ENCODE measurements around the gene PDE1C.
"Not testable (repeated sequence)": the region's sequence is repeated elsewhere in the genome, so short reads cannot be mapped to it uniquely, and the experiment has no call there.

Gene PDE1C

DNA sequence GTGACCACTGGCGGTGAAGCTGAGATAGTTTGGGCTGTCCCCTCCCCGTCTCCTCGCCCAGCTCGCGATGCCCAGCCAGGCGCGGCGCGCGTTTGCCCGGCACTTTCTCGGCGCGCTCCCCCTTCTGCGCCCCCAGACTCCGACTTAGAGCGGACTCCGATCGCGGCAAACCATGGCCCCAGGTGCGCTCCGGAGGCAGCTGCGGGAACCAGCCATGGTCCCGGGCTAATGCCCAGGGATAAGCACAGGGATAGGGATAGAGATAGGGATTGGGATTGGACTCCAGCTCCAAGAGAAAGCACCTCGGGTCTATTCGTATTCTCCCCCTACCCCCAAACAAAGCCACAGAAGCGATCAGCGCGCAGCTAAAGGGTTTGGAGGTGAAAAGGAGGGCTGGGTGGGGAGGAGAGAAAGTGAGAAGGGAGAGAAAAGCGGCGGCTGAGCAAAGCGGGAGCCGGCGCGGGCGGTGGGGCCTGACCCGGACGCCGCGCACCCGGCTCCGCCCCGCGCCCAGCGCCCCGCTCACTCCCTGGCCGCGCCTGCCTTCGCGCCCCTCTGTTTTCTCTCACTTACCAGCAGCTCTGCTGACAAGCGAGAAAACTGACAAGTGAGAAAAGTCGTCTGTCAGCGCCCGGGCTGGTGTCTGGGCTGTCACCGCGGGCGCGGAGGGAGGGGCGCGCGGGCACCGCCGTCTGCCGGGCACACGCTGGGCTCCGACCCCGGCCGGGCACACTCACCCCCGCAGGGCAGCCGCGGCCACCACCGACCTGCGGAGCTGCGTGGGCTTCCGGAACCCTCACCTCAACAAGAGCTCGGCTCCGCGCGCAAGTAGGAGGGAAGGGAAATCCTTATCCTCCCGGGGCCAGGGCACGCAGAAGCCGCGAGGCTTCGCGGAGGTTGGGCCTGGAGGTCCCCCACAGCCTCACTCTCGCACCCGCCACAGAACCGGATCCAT lies at the start of gene PDE1C:
Gene PDE1C (minus strand): TSS at position 2 of the 955 bp plus-strand sequence.
- DNase-seq = no peak

DNA sequence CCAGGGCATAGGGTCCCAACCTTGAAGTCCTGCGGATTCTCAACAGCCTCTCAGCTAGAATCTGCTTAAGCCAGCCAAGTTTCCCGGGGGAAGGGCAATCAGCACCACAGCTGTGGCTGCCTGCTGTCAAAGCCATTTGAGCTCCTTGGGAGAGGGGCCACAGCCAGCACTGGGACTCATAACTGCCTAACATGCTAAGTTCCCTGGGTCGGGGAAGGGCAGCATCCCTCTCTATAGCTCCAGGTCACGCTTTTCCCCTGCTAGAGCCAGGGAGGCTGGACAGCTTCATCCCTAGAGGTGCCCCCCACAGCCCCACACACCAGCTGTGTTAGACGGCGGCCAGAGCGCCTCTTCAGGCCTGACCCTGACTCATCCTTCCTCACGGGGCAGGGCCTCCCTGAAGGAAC lies 49.6 kb upstream of the PDE1C start:
- DNase-seq = no peak

DNA sequence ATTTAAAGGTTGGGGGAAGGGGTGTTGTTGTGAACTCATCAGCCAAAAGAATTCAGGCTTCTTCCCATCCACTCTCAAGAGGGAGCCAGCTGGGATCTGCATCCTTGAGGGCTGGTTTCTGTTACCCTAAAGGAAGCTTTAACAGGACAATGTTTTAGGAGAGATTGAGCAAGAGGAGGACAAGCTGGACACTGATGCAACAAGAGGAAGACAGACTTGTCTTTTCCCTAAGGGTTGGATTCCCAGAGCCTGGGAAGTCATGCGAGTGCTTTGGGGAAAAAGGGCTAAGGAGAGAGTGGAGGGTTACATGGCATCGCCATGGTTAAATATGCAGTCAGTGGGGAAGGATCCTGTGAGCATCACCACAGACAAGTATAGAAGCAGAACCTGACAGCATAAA lies 47.6 kb upstream of the PDE1C start:
- DNase-seq = no peak

DNA sequence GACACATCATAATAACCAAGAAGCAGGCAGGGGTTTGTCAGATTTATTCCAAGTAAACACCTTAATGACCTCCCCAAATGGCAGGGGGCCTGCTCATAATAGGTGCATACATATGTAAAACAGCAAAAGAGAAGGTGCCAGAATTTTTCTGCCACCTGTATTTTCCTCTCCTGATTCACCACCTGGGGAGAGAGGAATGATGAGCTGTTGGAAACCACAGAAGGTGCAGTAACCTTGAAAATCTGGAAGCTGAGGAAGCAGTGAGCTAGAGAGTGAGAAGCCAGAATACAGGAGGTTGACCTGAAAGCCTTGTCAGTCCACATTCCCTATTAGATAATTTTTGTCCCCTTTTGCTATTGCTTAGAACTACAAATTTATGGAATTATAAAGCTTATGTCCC lies 46.2 kb upstream of the PDE1C start:
- DNase-seq = no peak

DNA sequence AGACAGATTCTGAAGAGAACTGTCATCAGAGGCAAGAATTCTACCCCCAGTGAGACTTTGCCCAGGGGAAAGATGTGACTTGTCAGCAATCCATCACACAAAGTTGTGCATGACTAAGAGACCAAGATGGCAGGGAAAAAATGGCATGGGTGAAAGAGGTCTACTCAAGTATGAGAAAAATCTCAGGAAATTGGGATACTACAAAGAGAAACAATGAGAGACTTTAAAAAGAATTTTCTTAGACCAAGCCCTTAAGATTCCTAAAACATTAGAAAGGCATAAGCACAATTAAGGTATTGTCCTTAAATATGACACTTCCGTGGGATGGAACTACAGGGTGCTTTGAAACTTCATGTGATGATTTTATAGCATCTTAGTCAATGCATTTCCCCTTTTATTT lies 45.6 kb upstream of the PDE1C start:
- no peak for DNase-seq

DNA sequence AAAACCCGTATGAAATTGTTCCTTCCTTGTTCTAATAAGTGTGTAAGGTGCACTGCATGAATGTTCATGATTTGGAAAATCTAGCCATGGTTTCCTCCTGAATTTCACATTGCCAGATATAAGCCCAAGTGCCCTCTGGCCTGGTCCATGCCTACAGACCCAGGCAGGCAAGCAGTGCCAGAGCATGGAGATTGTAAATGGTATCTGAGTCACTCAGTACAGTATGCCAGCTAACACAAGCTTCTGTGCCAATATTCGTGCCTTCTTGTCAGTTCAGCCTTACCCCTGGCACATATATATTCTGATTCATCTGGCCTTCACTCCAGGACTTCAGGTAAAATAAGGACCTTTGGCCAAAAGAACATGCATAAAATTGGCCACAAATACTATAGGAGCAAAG lies 38.4 kb upstream of the PDE1C start:
- DNase-seq = no peak

DNA sequence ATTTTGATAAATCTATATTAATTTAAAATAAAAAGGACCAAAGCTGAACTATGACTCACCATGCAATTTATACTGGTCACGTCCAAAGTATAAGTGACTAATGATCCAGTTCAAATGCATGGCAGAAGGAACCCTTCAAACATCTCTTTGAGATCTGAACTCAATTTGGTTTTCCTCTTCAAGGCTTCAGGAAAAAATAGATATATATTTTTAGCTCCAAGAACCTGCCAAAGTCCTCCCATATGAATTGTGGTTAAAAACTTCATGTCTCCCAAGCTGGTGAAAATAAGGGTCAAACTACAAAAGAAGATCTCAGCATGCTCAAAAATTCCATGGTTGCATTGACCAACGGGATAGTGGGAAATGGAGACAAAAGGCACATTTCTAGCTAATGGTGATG lies 34.6 kb upstream of the PDE1C start:
- DNase-seq = no peak

DNA sequence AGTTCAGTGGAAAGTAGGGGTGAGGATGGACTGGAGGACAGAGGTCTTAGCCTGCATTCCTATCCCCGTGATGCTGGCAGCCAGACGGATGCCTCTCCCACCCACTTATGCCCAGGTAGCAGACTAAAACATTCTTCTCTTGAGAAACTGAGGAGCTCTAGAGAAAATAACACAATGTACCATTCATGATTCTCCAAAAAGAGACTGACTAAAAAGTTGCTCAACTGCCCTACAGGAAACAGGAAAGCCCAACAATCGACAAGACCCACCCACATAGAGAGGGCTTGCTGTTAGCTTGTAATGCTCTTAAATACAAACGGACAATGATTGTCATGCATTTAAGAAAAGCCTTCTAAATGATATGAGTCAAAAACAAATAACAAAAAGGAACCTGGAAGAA lies 33.2 kb upstream of the PDE1C start:
- DNase-seq = no peak

DNA sequence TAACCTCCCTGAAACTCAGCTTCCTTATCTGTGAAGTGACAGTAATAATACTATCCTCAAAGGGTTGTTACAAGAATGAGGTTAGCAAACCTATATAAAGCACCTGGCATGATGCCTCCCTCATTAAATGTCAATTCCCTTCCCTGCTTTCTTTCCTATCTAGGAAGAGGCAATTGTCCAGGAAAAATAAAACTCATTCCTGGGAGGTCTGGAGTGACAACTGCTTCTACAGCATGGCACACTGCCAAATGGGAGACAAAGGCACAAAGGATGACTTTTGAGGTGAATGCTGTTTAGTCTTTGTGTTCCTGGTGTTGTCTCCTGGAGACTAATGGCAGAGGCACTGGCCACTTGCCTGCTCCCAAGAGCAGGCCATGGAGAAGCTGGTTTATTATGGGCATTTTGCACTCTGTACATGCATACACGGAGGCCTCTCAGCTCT lies 32.2 kb upstream of the PDE1C start:
- DNase-seq = no peak

DNA sequence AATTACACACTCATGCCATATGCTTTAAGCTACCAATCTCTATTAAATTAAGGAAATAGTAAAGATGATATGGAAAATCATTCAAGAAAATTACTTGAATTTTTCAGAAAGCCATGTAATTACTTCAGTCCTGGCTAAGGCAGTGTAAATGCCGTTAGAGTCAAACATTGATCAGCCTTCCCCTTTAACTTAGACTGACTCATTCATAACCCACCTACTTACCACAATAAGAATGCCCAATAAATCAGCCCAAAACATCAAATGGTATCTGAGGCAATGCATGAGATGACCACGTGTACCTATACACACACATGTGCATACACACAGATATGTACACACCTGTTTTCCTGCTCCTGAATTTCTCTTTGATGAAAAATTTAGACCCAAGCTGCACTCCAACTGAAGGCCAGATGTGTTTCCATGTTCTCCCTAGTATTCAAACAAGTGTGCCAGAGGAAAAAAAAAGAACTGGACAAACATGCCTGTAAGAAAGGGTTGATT lies 30.2 kb upstream of the PDE1C start:
- DNase-seq = no peak

DNA sequence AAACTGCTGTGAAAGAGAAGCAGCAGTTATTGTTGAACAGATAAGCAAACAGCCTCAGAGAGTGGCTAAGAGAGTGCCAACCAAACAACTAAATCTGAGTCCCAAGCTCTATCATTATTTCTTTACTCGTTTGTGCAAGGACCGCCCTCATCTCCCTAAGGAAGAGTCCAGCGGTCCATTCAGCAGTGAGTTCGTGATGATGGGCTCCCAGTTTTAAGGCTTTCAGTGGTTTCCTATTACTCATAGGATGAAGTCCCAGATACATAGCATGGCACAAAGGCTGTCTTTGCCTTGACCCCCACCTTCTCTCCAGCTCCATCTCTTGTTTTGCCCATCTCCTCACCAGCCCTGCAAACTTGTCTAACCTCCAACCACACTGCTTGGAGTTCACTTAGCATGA lies 24.3 kb upstream of the PDE1C start:
- no peak for DNase-seq

DNA sequence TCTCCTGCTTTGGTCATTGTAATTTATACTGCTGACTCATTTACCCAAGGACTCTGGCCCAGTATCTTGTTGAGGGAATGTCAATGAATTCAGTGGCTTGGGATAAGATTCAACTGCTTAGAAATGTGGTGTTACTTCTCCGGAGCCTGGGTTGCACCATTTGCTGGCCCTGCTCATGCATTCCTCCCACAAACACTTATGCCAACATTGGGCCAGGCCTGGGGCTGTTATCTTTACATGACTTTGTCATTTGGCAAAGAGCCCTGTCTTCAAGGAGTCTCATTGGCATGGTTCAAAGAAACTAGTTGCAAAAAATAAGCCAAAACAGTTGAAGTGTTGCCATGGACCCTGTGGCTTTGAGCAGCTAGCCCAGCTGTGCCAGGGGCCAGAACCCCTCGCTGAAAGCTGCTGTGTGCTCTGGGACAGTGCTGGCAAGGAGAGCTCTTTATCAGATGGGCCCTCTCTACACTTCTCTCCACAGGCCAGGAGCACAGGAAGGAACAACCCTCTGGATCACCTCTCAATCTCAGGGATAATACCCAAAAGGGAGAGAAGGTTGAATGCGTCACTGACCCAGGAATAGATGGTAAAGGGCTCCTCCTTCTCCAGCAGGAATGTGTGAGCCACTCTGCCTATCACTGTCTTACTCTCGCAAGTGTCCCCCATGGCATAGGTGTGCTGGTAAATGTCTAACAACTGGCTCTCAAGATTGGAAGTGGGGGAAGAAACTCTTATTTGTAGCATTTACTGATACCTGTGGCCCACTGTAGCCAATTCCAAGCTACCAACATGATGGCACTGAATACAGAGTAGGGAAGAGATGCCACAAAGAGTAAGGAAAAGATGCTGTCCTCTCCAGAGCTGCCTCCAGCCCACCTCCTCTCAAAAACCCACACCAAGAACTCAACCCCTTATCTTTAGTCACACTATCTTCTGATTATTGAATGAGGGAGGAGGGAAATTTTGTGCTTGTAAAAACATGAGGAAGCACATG lies 23.5 kb upstream of the PDE1C start:
- DNase-seq = no peak

DNA sequence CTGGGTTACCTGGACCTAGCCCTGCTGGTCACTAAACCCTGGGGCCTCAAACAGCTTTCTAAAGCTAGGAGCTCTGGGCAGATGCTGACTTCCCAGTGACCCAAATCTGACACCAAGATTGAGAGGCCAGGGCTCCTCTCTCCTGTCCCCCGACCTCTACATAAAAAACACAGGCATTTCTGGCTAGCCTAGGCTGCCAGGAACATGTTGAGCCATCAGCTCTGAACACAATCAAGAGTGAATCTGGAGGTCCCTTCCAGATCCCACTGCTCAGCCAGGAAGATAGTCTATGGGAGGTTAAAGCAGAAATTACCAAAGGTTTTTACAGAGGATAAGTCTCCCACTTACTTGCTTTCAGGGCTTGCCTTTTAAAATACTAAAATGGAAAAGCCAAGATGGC lies 22.1 kb upstream of the PDE1C start:
- no peak for DNase-seq

DNA sequence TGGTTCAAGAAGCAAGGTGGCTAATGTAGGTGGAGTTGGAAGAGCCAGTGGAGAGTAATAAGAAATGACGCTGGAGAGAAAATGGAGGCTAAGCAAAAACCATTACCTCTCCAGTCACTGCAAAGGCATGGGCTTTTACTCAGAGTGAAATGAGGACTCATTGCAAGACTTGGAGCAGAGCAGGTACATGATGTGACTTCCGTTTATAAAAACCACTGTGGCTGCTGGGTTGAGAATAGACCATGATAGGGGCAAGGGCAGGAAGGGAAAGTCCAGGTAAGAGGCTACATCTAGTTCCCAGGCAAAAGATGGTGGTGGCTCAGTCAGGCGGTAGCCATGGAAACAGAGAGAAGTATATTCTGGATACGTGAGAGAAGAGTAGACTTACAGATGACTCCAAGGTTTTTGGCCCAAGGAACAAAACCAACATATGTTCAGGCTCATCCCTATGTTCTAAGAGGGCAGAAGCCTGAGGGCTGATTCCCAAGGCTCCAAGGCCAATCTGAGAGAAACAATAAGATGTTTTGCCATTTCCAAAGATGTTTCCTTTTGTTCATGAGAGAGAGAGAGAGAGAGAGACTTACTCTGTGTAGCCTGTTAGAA lies 21.5 kb upstream of the PDE1C start:
- no peak for DNase-seq

DNA sequence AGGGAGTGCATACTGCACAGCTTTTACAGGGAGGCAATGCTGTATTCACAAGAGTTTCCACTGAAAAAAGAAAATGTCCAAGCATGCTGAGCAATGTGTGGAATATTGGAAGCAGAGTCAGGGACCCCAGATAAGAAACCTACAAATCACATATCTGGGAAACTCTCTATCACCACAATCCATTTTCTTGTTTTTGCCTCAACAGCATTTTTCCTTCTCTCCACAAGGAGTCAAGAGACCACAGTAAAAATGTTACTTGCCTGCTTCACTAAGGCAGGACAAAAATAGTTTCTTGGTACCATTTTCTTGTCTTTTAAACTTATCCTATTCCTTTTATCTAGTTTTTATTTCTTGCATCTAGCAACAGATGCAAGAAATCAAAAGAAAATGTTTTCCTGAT lies 19.5 kb upstream of the PDE1C start:
- no peak for DNase-seq

DNA sequence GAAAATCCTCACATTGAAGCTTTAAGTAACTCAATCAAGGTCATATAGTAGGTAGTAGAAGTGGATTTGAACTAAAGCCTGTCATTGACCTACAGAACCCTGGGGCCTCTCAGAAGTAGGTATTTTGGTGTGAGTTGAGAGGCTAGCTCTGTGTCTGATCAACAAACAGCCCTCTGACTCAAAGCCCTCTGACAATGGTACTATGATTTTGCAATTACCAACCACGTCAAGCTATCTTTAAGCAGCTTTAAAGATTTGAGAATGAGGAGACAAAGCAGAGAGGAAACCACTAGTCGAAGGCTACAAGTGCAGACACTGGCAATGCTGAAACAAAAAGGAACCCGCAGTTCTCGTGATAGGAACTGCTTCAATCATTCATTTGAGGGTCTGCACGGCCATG lies 19.0 kb upstream of the PDE1C start:
- DNase-seq = no peak

DNA sequence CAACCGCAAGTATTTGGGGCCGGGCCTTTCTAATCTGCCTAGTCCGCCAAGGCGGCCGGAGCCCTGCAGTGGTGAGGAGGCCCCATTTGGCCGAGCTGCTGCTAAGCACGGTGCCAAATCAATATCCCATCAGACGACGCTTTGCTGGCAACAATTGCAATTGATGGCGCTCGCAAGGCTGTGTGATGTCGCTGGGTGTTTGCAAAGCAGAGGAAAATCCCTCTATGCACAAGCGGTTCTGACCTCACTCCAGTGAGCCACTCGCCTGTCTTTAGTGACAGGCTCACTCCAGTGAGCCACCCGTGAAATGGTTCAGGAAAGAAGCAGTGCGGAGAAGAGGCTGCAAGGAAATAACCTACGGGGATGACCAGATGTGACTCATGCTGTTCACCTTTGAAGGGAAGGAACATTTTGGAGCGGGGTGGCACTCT lies 18.3 kb upstream of the PDE1C start:
- DNase-seq = no peak

DNA sequence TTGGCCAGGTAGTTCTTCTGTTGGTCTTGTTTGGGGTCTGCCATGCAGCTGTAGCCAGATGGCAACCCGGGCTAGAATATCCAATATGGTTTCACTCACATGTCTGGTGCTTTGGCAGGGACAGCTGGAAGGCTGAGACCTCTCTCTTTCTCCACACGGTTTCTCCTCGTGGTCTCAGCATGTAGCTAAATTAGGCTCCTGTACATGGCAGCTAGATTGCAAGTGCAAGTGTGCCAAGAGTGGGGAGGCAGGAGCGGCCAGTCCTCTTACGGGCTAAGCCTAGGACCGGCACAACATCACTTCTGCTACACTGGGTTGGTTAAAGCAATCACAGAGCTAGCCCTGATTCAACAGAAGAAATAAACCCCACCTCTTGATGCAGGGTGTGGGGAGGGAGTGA lies 9.3 kb upstream of the PDE1C start:
- DNase-seq = no peak

DNA sequence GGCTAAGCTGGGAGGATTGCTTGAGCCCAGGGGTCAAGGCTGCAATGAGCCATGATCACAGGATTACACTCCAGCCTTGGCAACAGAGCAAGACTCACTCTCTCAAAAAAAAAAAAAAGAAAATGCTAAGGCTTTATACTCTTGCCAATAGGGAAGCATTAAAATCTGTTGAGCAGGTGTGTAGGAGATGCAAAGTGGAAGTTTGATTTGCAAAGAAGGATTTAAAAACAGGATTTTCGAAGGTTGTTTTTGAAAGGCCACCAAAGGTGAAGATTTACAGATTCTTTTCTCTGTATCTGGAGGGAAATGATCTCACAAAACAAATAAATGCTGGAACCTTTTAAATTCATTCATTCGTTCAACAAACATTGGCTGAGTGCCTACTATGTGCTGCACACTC lies 8.6 kb upstream of the PDE1C start:
- no peak for DNase-seq

DNA sequence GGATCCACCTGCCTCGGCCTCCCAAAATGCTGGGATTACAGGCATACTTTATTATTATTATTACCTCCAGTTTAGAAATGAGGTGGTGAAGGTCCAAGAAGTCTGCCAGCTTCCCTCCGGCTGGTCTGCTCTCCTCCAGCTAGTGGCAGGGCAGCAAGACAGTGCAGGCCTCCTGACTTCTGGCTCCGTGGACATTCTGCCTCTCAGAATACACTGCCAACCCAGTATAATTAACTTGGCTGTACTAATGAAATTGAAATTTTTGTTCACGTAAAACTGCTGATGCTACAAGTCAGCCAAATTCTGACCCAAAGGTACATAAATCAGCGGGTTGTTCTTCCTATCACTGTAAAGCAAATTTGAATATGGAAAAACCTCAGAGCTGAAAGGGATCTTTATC lies 7.6 kb upstream of the PDE1C start:
- DNase-seq = no peak

DNA sequence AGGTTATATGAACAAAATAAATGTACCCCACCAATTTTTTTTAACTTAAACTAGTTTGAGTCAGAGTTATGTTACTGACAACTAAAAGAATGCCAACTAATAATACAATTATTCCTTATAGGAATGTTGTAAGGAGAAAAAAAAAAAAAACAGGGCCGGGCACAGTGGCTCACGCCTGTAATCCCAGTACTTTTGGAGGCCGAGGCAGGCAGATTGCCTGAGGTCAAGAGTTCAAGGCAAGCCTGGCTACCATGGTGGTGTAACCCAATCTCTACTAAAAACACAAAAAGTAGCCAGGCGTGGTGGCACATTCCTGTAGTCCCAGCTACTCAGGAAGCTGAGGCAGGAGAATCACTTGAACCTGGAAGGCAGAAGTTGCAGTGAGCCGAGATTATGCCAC lies 6.6 kb upstream of the PDE1C start:
- not testable (repeated sequence) for DNase-seq

DNA sequence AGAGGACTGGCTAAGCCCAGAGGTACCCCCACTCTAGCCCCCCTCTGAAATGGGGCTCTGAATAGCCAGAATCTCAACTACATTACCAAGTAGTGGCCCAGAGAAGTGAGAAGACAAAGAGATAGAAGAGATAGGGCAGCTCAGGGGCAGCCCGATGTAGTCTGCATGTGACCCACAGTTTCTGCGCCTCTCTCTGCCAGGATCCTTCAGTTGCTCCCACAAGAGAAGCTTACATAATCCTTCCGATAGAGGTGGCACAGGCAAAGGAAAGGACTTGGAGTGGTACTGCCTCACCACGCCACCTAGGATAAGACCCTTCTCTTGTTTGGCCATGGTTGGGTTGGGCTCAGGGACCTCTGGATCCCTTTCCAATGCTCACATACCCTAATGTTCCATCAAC lies 5.4 kb upstream of the PDE1C start:
- no peak for DNase-seq
